Endodermal cell (in vitro differentiated cells): Measurements from ENCODE around the gene STOX2. TPM values are rescaled to one million over a fixed set of nuclear protein-coding genes. Genes with fewer than 3 reads are reported as not detected.
A peak's percentile ranks its signal among the peaks of the same experiment; 100 is the strongest.

ENCODE experiments used
- DNase-seq: peaks from one replicate; pipeline ENCODE4 v3.0.0-alpha.2; 2017
- H3K27ac ChIP-seq: 2 replicates; pipeline ENCODE4 v1.5.1; 2013; ENCODE audit warnings: mild to moderate bottlenecking, low read depth, low read length, moderate library complexity
- H3K27me3 ChIP-seq: 2 replicates; pipeline ENCODE4 v1.6.1; 2013; ENCODE audit warnings: mild to moderate bottlenecking, low read length, moderate library complexity; ENCODE audit not compliant: insufficient read depth, control insufficient read depth, poor library complexity, severe bottlenecking
- H3K36me3 ChIP-seq: 2 replicates; pipeline ENCODE4 v1.7.0; 2013; ENCODE audit warnings: mild to moderate bottlenecking, low read length, moderate library complexity; ENCODE audit not compliant: control insufficient read depth, insufficient read depth
- H3K4me1 ChIP-seq: one replicate; pipeline ENCODE4 v1.7.0; 2013; ENCODE audit warnings: low read length; ENCODE audit not compliant: control insufficient read depth, insufficient read depth
- H3K4me3 ChIP-seq: 2 replicates; pipeline ENCODE4 v1.5.1; 2013; ENCODE audit warnings: mild to moderate bottlenecking, low read length, moderate library complexity
- H3K9ac ChIP-seq: 2 replicates; pipeline ENCODE4 v1.6.1; 2013; ENCODE audit warnings: mild to moderate bottlenecking, low read length, moderate library complexity; ENCODE audit not compliant: poor library complexity, severe bottlenecking; ENCODE audit errors: extremely low read depth
- H3K9me3 ChIP-seq: 2 replicates; pipeline ENCODE4 v1.6.1; 2013; ENCODE audit warnings: mild to moderate bottlenecking, low read length, moderate library complexity; ENCODE audit not compliant: control insufficient read depth
- H3K27ac Mint-ChIP-seq: 2 replicates; pipeline ENCODE4 v1.8.0; 2020; ENCODE audit warnings: mixed read lengths
- H3K27me3 Mint-ChIP-seq: 2 replicates; pipeline ENCODE4 v1.8.0; 2021; ENCODE audit warnings: mild to moderate bottlenecking, mixed read lengths; ENCODE audit not compliant: insufficient read depth
- H3K36me3 Mint-ChIP-seq: 2 replicates; pipeline ENCODE4 v1.8.0; 2020; ENCODE audit warnings: low read depth, mixed read lengths
- H3K4me1 Mint-ChIP-seq: 2 replicates; pipeline ENCODE4 v1.8.0; 2020; ENCODE audit warnings: mixed read lengths
- H3K4me3 Mint-ChIP-seq: 2 replicates; pipeline ENCODE4 v1.8.0; 2020; ENCODE audit warnings: mild to moderate bottlenecking, moderate library complexity, mixed read lengths
- H3K9me3 Mint-ChIP-seq: 2 replicates; pipeline ENCODE4 v1.8.0; 2020; ENCODE audit warnings: mild to moderate bottlenecking, mixed read lengths
- WGBS, 2 experiments: methylation state at CpG; one replicate each; pipeline versions ENCODE4 v1.1.5 to v1.1.7; 2013; ENCODE audit warnings: missing lambda C conversion rate in 2 of 2, mixed read lengths in 1 of 2; ENCODE audit not compliant: insufficient coverage in 1 of 2, insufficient read length in 1 of 2; 5-methylcytosine and 5-hydroxymethylcytosine counted together
- total RNA-seq, 2 donors: library from RNA; stranded (reverse); fragmentation: NEBNext Ultra II Directional in 1 of 2; extraction: Animal tissue kit (Norgen Biotek cat#: 25700) in 1 of 2; gene quantifications; 2 replicates in 1 of 2; 3 replicates in 1 of 2; pipeline ENCODE4 v1.2.1, GENCODE V29; 2021
- TF ChIP-seq, protein P1 (sequence below): fragments of 200-600 bp; sonication (generic); conservative IDR thresholded peaks from 2 replicates; pipeline ENCODE4 v1.5.0; 2021; ENCODE audit warnings: antibody characterized with exemption, mild to moderate bottlenecking

The STOX2 gene
- total RNA-seq, 2 donors from 2014 or later, result 8.5 to 13.1 TPM

GRCh38 chr4:183962419-183962818 is 57.3 kb downstream of the STOX2 start:
- no peaks in the 10 kb centered on the region for H3K9me3 ChIP-seq
- no peaks in the 10 kb centered on the region for H3K36me3 ChIP-seq
- DNase-seq, result no peak
- Mint-ChIP-seq H3K27me3 (no peaks in the 10 kb centered on the region), H3K36me3 (no peaks in the 10 kb centered on the region), H3K4me1 (peaks cover 18% of the 10 kb centered on the region), H3K27ac (no peak overlapping the region), H3K4me3 (no peak overlapping the region), H3K9me3 (no peaks in the 10 kb centered on the region)
- peaks cover 14% of the 10 kb centered on the region for H3K4me1 ChIP-seq
- H3K27me3 ChIP-seq, result no peaks in the 10 kb centered on the region
- H3K9ac ChIP-seq, result no peak overlapping the region
- TF ChIP-seq, protein P1, sequence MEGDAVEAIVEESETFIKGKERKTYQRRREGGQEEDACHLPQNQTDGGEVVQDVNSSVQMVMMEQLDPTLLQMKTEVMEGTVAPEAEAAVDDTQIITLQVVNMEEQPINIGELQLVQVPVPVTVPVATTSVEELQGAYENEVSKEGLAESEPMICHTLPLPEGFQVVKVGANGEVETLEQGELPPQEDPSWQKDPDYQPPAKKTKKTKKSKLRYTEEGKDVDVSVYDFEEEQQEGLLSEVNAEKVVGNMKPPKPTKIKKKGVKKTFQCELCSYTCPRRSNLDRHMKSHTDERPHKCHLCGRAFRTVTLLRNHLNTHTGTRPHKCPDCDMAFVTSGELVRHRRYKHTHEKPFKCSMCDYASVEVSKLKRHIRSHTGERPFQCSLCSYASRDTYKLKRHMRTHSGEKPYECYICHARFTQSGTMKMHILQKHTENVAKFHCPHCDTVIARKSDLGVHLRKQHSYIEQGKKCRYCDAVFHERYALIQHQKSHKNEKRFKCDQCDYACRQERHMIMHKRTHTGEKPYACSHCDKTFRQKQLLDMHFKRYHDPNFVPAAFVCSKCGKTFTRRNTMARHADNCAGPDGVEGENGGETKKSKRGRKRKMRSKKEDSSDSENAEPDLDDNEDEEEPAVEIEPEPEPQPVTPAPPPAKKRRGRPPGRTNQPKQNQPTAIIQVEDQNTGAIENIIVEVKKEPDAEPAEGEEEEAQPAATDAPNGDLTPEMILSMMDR, result no peak
- peak overlapping the region; percentile 3 for H3K4me3 ChIP-seq
- no peak overlapping the region for H3K27ac ChIP-seq
- 85 to 89% methylated on average over 1 to 2 of the region's 2 CpGs for WGBS, 2 experiments

- Mint-ChIP-seq H3K4me1 (peaks cover 33% of the 10 kb centered on the region), H3K4me3 (no peak overlapping the region), H3K9me3 (no peaks in the 10 kb centered on the region), H3K27me3 (no peaks in the 10 kb centered on the region), H3K27ac (no peak overlapping the region), H3K36me3 (no peaks in the 10 kb centered on the region)
- Histone ChIP-seq H3K4me3 (no peak overlapping the region), H3K36me3 (no peaks in the 10 kb centered on the region), H3K9me3 (no peaks in the 10 kb centered on the region), H3K27ac (no peak overlapping the region), H3K27me3 (no peaks in the 10 kb centered on the region), H3K9ac (no peak overlapping the region), H3K4me1 (peaks cover 11% of the 10 kb centered on the region)
- TF ChIP-seq, protein P1, result no peak
- WGBS, 2 experiments, result 94 to 100% methylated on average over 6 to 8 of the region's 8 CpGs
- DNase-seq, result no peak
Measured at GRCh38 chr4:183966371-183966770, 61.3 kb downstream of the STOX2 start.

- no peak for DNase-seq
- TF ChIP-seq, protein P1, result no peak
- Mint-ChIP-seq H3K9me3 (no peaks in the 10 kb centered on the region), H3K4me1 (peaks cover 25% of the 10 kb centered on the region), H3K36me3 (no peaks in the 10 kb centered on the region), H3K4me3 (no peak overlapping the region), H3K27ac (no peak overlapping the region), H3K27me3 (no peaks in the 10 kb centered on the region)
- Histone ChIP-seq H3K27ac (no peak overlapping the region), H3K27me3 (no peaks in the 10 kb centered on the region), H3K4me1 (peaks cover 3% of the 10 kb centered on the region), H3K36me3 (no peaks in the 10 kb centered on the region), H3K9me3 (no peaks in the 10 kb centered on the region), H3K4me3 (no peak overlapping the region), H3K9ac (no peak overlapping the region)
- WGBS, 2 experiments, result 93 to 96% methylated on average over 8 to 11 of the region's 11 CpGs
Measured at GRCh38 chr4:183967266-183967665, 62.2 kb downstream of the STOX2 start.
